COR-L47 (cell line): Measurements from ENCODE around the gene MYL4.
A peak's percentile ranks its signal among the peaks of the same experiment; 100 is the strongest.
"Not testable (repeated sequence)": the region's sequence is repeated elsewhere in the genome, so short reads cannot be mapped to it uniquely, and the experiment has no call there.

Source experiments
- DNase-seq: peaks from one replicate; lab custom pipeline; 2025; lab: John Stamatoyannopoulos, UW

MYL4 gene

DNA sequence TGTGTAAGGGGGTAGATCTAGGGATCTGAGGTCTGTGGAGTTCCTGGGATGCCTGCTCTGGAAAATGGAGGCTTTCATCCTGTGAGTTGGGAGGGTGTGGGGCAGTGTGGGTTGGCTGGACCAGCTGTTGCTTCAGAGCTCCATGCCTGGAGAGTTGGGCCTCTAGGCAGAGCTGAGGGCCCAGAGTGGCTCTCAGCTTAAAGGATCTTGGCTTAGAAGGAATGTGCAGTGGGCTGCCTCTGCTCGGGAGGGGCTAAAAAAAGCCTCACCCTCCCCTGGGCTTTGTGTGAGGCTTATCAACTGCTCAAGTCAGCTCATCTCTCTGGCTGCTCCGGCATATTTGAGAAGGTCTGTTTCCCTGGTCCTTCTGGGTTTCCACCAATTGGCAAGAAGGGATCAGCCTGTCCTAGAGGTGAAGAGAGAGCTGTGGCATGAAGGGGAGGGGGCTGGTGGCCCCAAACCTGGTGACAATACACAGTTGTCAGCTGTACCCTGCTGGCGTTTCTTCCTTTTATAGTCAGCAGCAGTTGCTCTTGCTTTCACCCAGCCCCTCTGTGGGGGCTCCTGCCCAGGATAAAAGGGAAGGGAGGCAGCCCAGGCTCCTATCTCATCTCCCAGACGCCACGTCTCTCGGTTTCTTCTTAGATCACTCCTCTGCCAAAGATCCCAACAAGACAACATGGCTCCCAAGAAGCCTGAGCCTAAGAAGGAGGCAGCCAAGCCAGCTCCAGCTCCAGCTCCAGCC, at the start of gene MYL4:
MYL4 (plus strand) TSS at position 605 of the 745 bp plus-strand sequence; CDS start at position 680, 75 bp downstream.
- DNase-seq = no peak

DNA sequence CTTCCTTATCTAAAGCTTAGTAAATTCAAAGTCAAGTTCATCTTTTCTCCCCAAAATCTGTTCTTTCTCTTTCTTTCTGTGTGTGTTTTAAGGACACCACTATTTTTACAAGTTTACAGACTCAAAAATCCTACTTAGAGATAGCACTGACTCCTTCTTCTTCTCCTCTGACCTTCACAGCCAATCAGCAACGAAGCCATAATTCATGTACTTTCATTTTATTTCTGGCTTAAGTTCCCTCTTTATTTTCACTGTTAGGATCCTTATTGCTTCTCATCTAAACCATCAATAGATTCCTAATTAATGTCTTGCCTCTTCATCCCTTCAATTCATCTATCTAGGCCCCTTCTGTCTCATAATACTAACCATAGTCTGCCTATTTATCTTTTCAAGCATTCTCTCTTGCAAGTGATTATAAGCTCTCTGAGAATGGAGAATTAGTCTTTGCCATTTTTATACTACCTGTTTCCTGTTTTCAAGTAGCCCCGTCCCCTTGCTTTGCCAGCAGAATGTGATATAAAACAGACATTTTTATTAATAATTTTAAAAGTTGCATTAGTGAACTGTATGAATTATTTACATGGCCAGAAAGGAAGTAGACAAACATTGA, 47.0 kb upstream of the MYL4 start:
- DNase-seq = no peak

DNA sequence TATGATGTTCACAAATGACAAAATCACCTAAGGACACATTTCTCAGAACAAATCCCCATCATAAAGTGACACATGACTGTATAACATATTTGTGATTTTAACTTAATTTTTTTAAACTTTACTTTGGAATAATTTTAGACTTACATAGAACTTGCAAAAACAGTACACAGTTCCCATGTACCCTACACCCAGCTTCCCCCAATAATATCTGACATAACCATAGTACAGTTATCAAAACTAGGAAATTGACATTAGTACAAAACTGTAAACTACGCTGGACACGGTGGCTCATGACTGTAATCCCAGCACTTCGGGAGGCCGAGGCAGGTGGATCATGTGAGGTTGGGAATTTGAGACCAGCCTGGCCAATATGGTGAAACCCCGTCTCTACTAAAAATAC, 44.9 kb upstream of the MYL4 start:
- no peak for DNase-seq

DNA sequence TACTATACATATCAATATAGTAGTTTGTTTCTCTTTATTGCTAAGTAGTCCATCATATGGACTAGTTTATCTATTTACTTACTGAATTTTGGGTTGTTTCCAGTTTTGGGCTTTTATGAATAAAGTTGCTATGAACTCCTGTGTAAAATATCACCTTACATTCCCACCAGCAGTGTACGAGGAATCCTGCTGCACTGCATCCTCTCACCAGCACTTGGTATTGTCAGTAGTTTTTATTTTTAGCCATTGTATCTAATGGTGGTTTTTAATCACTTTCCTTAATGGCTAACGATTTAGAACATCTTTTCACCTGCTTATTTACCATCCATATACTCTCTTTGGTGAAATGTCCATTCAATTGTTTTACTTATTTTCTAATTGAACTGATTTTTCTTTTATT, 44.0 kb upstream of the MYL4 start:
- DNase-seq = no peak

DNA sequence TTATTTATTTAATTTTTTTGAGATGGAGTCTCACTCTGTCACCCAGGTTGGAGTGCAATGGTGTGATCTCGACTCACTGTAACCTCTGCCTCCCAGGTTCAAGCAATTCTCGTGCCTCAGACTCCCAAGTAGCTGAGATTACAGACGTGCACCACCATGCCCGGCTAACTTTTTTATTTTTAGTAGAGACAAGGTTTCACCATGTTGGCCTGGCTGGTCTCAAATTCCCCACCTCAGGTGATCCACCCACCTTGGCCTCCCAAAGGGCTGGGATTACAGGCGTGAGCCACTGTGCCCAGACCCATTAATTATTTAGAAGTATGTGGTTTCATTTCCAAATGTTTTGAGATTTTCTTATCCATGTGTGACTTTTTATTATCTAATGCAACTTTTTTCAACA, 42.3 kb upstream of the MYL4 start:
- not testable (repeated sequence) for DNase-seq

DNA sequence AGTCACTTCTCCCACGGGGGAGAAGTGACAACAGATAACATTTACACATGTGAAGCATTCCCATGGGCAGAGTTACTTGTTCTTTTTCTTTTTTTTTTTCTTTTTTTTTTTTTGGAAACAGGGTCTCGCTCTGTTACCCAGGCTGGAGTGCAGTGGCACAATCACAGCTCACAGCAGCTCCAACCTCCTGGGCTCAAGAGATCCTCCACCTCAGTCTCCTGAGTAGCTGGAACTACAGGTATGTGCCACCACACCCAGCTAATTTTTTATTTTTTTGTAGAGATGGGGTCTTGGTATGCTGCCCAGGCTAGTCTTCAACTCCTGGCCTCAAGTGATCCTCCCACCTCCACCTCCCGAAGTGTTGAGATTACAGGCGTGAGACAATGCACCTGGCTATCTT, 40.3 kb upstream of the MYL4 start:
- not testable (repeated sequence) for DNase-seq

DNA sequence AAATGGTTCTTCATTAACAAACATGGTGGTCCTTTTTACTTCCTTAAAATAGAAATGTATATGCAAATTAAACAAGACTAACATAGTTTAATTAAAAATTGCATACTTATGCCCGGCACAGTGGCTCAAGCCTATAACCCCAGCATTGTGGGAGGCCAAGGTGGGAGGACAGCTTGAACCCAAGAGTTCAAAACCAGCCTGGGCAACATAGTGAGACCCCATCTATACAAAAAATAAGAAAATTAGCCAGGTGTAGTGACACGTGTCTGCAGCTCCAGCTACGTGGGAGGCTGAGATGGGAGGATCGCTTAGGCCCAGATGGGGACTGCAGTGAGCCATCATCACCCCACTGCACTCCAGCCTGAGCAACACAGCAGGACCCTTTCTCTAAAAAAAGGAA, 38.4 kb upstream of the MYL4 start:
- no peak for DNase-seq

DNA sequence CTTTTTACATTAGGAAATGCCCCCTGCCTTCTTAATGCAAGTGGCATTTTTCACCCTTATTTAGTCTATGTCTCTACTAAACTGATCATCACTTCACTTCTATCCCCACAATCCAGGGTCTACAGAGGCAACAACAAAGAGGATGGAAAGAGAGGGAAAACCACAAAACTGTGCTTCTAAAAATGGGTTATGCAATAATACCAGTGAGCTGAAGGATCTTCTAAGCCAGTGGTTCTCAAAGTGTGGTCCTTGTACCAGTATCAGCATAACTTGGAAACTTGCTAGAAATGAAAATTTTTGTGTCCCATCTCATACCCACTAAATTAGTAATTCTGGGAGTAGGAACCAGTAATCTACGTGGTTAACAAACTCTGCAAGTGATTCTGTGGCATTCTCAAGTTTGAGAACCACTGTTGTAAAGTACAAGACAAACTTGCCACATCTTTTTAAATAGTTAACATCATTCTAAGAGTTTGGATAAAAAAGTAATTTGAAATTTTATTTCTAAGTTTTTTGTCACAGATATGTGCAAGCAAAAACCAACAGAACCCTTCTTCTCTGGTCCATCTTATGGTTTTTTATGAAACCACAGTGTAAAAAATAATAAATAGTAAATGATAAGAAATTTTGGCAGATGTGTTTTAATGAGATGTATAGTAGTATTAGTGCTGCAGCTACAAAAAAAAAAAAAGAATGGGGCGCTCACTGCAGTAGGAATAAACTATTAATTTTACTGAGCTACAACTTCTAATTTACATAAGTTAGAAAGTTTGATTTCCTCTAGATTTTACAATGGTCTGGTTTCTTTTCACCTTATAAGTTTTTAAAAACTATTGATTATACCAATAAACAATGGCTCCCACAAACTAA, 36.2 kb upstream of the MYL4 start:
- no peak for DNase-seq

DNA sequence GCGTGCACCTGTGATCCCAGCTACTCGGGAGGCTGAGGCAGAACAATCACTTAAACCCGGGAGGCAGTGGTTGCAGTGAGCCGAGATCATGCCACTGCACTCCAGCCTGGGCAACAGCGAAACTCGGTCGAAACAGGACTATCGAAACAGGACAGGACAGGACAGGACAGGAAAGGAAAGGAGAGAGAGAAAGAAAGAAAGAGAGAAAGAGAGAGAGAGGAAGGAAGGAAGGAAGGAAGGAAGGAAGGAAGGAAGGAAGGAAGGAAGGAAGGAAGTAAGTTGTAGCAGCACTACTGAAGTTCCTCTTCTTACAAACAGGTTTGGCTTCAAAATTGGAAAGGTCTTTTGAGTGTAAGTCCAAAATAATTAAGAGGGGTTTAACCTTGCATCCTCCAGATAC, 34.3 kb upstream of the MYL4 start:
- DNase-seq = not testable (repeated sequence)

DNA sequence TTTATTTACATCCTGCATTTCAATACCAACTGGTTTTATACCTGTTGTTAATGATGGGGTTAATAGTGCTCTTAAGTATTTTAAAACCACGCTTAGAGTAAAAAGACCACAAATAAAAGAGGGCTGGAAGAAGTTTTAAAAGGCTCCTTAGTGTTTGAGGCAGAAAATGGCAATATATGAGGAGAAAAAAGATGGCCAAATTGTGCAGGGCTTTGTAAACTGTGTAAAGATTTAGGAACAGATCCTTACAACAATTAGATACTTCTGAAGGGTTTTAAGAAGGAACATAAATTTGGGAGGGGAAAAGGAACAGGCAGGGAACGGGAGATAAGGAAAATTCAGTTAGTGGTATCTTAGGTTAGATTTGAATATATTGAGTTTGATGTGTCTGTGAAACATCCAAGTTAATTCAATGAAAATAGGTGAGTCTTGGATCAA, 32.7 kb upstream of the MYL4 start:
- DNase-seq = no peak

DNA sequence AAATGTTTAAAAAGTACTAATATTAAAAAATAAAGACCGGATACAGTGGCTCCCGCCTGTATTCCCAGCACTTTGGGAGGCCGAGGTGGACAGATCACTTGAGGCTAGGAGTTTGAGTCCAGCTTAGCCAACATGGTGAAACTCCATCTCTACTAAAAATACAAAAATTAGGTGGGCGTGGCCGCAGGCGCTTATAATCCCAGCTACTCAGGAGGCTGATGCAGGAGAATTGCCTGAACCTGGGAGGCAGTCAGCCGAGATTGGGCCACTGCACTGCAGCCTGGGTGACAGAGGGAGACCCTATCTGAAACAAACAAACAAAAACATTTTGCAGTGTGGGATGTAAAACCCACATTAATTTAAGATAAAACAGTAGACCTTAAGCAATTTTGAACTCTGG, 31.9 kb upstream of the MYL4 start:
- DNase-seq = no peak

DNA sequence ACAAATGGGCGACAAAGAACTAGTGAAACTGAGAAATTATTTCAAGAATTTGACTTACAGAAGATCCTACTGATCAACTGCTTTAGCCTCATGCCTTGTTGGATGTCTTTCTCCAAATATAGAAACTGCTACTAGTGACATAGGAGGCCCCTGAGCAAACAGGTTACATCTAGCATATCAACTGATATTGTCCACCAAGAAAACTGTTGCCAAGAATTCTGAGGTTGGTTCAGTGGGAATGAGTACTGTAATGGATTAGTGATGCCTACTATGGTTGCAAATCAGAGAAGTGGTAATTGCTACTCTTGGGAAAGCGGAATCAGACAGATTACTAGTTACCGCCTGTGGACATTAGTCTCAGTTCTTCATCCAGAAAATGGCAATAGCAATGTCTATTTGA, 30.0 kb upstream of the MYL4 start:
- no peak for DNase-seq

DNA sequence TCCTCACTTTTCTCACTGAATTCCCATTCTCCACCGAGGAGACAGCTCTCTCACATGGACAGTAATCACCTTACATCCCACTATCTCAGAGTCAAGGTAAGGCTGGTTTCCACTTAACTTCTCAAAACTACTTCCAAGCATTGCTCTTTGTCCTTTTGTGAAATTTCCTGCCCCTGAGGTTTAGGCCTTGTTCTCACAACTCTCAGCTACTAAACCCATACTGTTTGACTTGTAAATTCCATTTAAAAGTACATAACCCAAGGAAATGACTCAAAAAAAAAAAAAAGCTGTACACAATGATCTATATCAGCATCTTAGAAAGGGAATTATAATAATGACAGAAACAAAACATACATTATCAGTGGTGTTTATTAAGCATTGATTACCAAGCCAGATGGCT, 28.8 kb upstream of the MYL4 start:
- DNase-seq = no peak

DNA sequence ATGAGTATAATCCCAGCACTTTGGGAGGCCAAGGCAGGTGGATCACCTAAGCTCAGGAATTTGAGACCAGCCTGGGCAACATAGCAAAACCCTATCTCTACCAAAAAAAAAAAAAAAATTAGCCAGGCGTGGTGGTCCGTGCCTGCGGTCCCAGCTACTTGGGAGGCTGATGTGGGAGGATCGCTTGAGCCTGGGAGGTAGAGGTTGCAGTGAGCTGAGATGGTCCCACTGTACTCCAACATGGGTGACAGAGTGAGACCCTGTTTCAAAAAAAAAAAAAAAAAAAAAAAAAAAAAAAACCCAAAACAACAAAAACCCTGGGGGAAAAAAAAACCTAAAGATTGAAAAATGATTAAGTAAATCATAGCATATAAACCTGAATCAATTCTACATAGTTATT, 28.2 kb upstream of the MYL4 start:
- DNase-seq = not testable (repeated sequence)

DNA sequence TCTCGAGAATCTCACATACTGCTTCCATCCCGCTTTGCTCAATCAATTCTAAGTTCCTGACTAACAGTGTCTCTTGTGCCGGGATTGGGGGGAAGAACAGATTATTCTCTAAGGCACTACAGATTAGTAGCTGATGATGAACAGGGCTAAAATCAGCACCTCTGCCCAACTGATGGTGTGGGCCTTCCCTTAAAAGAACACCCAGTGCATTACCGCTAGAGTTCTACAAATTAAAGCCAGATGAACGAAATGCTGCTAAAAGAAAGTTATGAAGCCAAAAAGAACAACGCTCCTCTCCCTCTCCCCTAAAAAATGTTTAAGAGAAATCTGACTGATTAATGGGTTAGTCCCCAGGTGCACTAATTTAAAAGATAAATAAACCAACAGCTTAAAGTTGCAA, 24.5 kb upstream of the MYL4 start:
- DNase-seq = no peak

DNA sequence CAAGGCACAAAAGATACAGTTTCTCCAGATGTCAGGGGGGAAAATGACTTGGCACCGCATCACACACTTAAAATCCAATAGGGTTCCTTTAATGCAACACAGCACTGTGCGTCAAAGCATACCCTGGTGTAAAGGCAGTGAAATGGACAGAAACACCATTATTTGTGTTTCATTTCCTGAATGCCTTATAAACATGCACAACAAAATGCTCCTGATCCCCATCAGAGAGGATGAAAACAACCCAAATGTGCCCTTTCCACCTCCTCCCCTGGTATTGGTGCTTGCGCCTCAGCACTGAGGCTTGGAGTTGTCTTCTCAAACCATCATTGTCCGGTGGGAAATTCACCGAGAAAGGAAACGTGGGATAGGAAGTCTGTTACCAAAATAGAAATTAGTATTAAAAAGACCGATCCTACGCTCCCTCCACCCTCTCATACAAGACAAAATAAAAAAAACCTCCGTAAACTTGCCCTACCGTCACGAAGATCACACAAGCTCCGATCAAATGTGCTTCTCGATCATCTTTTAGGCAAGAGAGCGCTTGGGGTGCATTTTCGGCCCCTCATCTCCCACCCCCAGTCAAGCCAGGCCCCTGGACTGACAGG, 20.8 kb upstream of the MYL4 start:
- peak; percentile 9 for DNase-seq

DNA sequence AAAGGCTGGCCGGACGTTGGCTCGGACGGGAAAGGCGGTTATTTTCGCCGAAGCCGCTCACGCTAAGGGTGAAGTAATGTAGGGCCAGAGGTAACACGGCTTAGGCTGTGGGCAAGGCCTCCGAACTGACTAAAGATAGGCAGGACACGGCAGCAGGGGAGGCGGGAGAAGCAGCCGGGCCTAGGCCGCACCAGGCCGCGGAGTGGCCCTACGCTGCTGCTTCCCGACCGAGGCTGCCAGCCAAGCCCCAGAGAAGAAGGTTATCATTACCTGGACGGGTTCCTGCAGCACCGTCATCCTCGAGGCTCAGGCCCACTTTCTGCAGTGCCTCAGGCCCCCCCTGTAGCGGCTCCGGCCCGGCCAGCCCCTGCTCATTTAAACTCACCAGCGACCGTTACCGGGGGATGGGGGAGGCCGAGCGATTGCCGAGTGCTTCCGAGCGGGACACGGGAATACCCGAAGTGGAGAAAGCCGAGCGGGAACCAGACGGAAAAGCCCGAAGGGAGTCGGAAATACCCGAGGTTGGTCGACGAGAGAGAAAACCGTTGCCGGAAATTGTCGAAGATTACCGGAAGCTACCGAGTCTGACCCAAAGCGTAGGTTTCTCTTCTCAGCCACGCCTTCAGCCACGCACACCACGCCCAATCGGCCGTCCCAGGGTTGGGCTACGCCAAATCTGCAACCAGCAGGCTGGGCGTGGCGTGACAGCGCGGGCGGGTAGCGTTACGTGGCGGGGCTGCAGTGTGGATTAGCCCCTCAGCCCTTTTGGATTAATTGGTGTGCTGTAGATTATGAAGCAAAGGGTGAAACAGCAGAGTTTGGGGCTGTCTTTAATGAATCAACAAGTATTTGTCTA, 20.0 kb upstream of the MYL4 start, which contains the start of gene CDC27:
CDC27 (minus strand) TSS at position 420 of the 856 bp plus-strand sequence; CDS start at position 297, 123 bp downstream.
- DNase-seq = peak; percentile 98

DNA sequence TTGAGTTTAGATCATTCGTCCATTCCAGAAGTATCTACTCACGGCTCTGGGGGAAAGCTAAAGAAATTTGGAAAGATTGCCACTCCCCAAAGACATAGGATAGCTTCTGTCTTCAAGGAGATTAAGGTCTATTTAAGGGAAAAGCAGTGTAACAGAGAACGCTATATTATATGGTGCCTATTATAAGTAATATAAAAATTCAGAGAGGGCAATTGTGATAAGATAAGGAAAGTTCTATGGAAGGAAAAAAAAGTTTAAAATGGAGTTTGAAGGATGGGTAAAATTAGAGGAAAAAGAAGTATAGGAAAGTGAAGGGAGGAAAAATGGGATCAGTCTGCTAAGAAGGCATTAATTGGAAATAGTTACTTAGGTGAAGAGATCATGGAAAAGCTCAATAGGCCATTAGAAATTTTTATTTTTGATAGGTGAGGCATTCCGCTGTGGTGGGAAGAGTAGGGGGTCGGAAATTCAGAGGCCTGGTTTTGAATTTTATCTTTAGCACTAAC, 19.4 kb upstream of the MYL4 start:
- no peak for DNase-seq

DNA sequence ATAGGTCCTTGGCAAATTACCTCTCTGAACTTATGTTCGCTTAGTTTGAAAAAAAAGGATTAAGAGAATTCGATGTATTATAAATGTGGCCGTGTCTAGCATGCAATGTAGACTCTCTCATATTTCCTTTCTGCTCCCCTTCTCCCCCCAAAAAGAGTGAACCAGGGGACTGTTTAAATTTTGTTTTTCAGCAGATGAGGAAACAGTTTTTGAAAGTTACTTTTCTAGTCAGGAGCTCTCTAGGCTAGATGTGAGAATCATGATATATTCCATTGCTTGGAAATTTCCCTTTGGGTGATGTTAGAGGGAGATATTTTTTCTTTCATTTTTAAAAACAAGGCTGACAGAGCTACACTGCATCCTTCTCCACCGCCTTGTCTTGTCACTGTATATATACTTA, 18.9 kb upstream of the MYL4 start:
- no peak for DNase-seq

DNA sequence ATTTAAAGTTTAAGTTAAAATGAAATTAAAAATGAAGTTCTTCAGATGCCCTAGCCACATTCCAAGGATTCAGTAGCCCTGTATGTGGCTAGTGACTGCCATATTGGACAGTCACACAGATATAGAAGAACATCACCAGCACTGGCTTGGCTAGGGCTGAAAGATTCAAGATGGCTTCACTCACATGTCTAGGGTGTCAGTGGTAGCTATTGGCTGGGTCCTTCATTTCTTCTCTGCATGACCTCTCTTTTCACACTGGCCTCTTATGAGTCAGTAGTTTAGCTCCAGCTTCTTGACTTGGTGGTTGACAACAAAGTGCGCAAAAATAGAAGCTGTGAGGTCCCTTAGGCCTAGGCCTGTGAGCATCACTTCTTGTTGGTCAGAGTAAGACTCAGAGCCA, 18.4 kb upstream of the MYL4 start:
- DNase-seq = no peak

DNA sequence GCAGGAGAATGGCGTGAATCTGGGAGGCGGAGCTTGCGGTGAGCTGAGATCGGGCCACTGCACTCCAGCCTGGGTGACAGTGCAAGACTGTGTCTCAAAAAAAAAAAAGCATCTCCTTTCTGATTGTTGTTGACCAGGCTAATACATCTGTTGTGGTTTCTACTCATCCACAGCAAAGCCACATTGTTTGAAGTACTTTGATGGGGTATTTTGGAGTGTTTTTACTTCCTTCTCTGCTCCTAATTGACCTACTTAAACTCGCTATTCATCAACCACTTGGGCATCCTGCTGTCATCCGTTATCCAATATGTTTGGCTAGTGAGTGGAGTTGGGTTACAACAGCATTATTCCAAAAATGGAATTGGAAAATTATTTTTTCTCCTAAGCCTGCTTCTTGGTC, 16.6 kb upstream of the MYL4 start:
- no peak for DNase-seq
